IPS-18a (cell line): Measurements from ENCODE around the gene PXDN.
"Not testable (repeated sequence)": the region's sequence is repeated elsewhere in the genome, so short reads cannot be mapped to it uniquely, and the experiment has no call there.

Experiments
- H3K27ac ChIP-seq: one replicate; pipeline ENCODE4 v1.5.1; 2013; ENCODE audit warnings: low read length
- H3K27me3 ChIP-seq: one replicate; pipeline ENCODE4 v1.6.1; 2013; ENCODE audit warnings: mild to moderate bottlenecking, low read length; ENCODE audit not compliant: control insufficient read depth, insufficient read depth
- H3K36me3 ChIP-seq: one replicate; pipeline ENCODE4 v1.6.1; 2013; ENCODE audit warnings: low read depth, low read length; ENCODE audit not compliant: control insufficient read depth
- H3K4me1 ChIP-seq: one replicate; pipeline ENCODE4 v1.6.1; 2013; ENCODE audit warnings: low read depth, low read length; ENCODE audit not compliant: control insufficient read depth
- H3K4me3 ChIP-seq: one replicate; pipeline ENCODE4 v1.5.1; 2013; ENCODE audit warnings: low read length
- H3K9ac ChIP-seq: one replicate; pipeline ENCODE4 v1.6.1; 2013; ENCODE audit warnings: mild to moderate bottlenecking, low read length, moderate library complexity
- H3K9me3 ChIP-seq: one replicate; pipeline ENCODE4 v1.6.1; 2013; ENCODE audit warnings: low read depth, low read length; ENCODE audit not compliant: control insufficient read depth

PXDN gene

DNA sequence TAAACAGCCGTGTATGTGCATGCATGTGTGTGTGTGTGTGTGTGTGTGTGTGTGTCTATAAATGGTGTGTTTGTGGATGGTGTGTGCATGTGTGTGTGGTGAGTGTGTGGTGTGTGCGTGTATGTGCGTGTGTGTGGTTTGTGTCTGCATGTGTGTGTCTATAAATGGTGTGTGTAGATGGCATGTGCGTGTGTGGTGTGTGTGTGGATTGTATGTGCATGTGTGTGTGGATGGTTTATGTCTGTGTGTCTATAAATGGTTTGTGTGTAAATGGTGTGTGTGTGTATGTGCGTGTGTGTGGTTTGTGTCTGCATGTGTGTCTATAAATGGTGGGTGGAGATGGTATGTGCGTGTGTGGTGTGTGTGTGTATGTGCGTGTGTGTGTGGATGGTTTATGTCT lies 65.2 kb downstream of the PXDN start:
- H3K9me3 ChIP-seq, H3K4me3 ChIP-seq, H3K4me1 ChIP-seq, H3K9ac ChIP-seq, H3K27ac ChIP-seq, H3K27me3 ChIP-seq: not testable (repeated sequence)
- peaks cover 55% of the 10 kb centered on the region for H3K36me3 ChIP-seq

DNA sequence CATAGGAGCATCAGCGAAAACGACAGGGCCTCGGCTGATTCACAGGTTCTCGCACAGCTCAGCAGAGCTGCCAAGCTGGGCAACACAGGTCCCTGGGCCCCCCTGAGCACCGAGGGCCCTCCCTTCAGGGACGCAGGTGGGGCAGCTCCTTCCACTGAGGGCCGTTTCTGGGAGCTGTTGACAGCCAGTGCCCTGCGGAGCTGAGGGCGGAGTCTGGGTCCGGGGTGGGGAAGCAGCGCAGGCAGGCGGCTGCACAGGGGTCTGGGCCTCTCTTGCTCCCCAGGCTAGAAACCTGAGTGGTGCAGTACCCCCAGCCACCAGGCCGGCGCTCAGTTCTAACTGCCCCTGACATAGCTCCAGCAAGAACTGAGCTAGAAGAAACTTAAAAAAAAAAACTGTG lies 65.7 kb downstream of the PXDN start:
- H3K9ac ChIP-seq, result no peak overlapping the region
- H3K27me3 ChIP-seq, result no peaks in the 10 kb centered on the region
- H3K36me3 ChIP-seq, result peaks cover 57% of the 10 kb centered on the region
- H3K27ac ChIP-seq, result no peak overlapping the region
- H3K4me1 ChIP-seq, result no peaks in the 10 kb centered on the region
- H3K4me3 ChIP-seq, result no peak overlapping the region
- no peaks in the 10 kb centered on the region for H3K9me3 ChIP-seq

DNA sequence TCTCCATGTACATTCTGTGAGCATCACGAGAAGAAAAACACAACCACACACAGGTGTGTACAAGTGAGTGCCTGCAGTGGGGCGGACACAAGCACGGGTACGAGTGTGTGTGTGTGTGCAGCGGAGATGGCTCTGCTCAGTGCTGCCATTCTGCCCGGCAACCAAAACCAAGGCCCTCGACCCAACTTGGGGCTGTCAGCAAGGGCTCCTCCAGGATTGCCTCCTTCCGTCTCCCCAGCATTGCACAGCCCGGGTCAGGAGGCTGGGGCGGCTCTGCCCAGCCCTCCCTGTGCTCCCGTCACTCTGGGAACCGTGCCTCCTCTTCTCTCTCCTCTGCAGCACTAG lies 66.5 kb downstream of the PXDN start:
- H3K36me3 ChIP-seq, result peaks cover 65% of the 10 kb centered on the region
- H3K4me3 ChIP-seq, result no peak overlapping the region
- H3K4me1 ChIP-seq, result no peaks in the 10 kb centered on the region
- no peaks in the 10 kb centered on the region for H3K27me3 ChIP-seq
- H3K9me3 ChIP-seq, result no peaks in the 10 kb centered on the region
- H3K27ac ChIP-seq, result no peak overlapping the region
- H3K9ac ChIP-seq, result no peak overlapping the region

DNA sequence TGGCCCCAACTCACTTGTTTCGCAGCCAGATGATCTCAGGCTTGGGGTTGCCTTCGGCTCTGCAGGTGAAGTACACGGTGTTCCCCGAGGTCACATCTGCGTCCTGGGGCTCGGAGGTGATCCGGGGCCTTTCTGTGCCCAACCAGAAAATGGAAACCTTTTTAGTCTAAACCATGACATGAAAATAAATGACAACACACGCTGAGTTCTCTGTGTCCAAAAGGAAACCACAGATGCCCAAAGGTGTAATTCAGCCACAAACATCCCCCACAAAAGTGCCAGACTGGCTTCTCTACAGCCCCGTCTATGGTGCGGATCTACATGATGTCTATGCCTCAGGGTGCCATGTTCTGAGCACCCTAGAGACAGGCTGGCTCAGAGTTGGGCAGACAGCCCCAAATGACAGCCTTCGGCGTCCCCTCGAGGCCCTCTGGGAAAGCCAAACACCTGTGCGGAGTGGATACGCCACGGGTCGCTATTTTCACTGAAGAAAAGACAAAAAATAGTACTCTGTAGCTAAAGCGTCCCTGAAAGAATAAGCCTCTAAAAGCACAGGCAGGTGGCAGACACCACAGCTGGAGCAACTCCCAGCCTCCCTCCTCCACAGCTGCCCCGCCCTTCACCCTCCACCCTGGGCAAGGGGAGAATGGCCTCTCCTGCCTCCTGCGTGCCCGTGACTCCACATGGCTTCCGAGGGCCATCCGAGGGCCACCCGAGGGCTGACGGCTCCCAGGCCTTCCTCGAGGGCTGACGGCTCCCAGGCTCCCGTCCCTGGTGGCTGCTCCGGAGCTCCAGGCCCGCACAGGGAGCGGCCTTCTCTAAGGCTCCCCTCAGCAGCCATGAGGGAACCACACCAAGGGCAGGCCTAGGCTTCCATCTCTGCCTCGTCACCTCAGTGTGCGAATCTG lies 67.1 kb downstream of the PXDN start:
- H3K9ac ChIP-seq, result no peak overlapping the region
- H3K27ac ChIP-seq, result no peak overlapping the region
- H3K4me1 ChIP-seq, result no peaks in the 10 kb centered on the region
- H3K4me3 ChIP-seq, result no peak overlapping the region
- H3K27me3 ChIP-seq, result no peaks in the 10 kb centered on the region
- H3K9me3 ChIP-seq, result no peaks in the 10 kb centered on the region
- H3K36me3 ChIP-seq, result peaks cover 70% of the 10 kb centered on the region

DNA sequence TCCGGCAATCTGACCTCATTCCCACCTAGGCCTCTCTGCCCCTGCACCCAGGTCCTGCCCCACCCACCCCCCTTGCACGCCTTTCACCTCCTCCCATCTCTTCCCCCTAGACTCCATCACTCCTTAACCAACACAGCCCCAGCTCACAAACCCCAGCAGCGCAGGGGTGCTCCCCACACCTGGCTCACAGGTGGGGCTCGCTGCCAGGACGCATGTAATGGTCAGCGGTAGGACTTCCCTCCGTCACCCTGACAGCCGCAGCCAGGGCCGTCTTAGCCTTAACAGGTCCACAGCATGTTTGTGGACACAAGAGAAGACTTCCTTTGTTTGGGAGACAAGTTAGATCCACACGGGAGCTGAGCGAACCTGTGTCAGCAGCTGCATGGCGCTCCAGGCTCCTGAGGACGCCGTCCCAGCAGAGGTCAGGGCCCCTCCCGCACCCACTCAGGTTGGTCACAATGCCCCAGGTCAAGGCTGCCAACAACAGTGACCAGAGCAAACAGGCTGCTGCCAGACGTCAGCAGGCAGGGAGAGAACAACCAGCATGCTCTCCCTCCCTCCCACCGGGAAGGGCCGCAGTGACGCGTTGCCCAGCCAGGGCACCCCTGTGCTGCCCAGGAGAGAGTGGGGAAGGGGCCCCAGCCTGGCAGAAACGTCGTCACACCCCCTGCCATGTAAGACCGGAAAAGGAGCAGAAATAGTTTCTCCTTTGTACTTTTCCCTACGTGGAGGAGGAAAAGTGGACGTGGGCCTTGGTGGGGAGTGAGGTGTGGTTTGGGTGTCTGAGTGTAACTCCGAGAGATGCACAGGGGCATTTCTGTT lies 68.0 kb downstream of the PXDN start:
- Histone ChIP-seq H3K27me3 (no peaks in the 10 kb centered on the region), H3K9ac (no peak overlapping the region), H3K27ac (no peak overlapping the region), H3K36me3 (peaks cover 70% of the 10 kb centered on the region), H3K4me1 (no peaks in the 10 kb centered on the region), H3K9me3 (no peaks in the 10 kb centered on the region), H3K4me3 (no peak overlapping the region)

DNA sequence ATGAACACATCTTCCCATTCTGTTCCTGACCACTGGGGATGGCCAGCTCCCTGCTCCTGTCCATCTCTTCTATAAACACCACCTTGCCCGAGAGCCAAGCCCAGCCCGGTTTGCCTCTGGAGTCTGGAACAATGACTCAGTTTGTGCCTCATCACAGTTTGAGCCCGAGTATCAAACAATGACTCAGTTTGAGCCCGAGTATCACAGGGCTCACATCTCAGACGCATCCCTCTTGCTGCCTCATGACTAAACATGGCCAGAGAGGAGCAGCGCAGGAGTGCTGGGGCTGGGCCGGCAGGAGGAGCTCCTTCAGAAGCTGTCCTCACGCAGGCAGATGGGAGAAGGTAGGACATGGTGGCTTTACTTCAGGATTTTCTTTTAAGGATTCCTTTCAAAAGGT lies 68.7 kb downstream of the PXDN start:
- Histone ChIP-seq H3K9me3 (no peaks in the 10 kb centered on the region), H3K4me3 (no peak overlapping the region), H3K27ac (no peak overlapping the region), H3K27me3 (no peaks in the 10 kb centered on the region), H3K9ac (no peak overlapping the region), H3K36me3 (peaks cover 70% of the 10 kb centered on the region), H3K4me1 (no peaks in the 10 kb centered on the region)

DNA sequence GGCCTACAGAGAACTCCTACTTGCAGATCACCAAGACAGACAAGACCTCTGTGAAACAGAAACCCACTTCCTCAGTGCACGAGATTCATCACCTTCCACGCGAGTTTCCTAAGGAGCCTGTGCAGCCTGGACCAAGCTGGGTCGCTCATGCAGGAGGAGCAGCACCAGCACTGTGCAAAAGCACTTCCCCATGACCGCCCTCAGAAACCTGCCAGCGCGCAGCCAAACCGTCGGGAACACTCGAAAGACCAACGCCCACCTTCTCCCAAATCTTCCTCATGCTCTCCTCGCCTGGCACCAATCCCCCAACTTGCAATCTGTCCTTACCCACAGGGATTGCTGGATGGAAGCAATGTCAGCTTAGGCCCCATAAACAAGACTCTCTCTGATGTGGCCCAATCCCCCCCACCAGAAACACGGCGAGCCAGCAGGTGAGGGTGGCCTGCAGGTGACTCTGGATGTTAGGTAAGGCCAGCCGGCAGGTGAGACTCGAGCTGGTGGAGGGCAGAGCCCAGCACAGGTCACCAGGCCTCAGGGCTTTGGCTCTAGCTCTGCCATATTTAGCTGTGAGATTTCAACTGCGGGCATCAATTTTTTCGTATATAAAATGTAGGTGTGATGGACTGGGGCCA lies 69.4 kb downstream of the PXDN start:
- no peak overlapping the region for H3K4me3 ChIP-seq
- no peak overlapping the region for H3K9ac ChIP-seq
- no peak overlapping the region for H3K27ac ChIP-seq
- H3K27me3 ChIP-seq, result no peaks in the 10 kb centered on the region
- H3K36me3 ChIP-seq, result peaks cover 68% of the 10 kb centered on the region
- no peaks in the 10 kb centered on the region for H3K4me1 ChIP-seq
- H3K9me3 ChIP-seq, result no peaks in the 10 kb centered on the region

DNA sequence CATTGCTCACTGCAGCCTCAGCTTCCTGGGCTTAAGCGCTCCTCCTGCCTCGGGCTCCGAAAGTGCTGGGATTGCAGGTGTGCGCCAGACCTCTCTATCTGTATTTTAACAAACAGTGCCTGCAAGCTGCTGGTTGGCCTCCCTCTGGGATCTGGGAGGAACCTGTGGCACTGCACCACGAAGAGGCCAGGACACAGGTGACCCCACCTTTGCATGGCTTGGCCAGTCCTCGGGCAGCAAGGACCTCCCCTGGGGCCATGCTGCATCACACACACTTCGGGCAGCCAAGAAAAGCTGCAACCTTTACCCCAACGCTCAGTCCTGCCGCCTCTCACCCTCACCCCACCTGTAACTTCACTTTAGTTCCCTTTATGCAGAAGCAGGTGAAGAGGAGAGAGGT lies 70.0 kb downstream of the PXDN start:
- Histone ChIP-seq H3K9me3 (no peaks in the 10 kb centered on the region), H3K36me3 (peaks cover 61% of the 10 kb centered on the region), H3K27ac (no peak overlapping the region), H3K4me1 (no peaks in the 10 kb centered on the region), H3K27me3 (no peaks in the 10 kb centered on the region), H3K4me3 (no peak overlapping the region), H3K9ac (no peak overlapping the region)

DNA sequence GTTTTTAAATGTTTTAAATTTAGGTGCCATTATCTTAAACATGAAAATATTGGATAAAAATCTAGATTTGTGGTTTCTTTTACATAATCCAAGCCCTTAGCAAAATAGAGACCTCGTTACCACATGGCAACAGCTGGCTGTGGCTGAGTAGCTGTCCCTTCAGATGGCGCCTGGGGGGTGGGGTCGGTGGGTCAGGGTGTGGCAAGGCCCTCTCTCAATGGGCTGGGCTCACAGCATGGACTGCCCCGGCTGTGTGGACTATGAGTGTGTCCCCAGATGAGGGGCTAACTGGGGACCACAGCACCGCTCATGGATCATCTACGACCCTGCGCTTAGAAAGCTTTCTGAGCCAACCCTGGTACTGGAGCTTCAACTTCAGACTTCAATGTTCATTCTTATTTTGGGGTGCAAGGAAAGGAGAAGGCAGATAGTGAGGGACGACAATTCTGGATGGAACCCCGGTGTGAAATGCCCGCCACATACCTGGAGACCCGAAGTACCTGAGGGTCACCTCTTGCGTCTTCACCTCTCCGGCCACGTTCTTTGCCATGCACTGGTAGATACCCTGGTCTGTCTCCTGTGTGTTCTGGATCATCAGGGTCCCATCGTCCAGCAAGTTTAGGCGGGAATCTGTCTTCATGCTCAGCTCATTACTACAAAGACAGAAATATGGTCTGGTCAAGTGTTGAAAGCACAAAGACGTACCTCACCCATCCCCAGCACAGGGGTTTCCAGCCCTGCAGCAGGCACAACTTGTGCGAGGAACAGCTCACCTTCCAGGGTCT lies 71.0 kb downstream of the PXDN start:
- H3K36me3 ChIP-seq, result peaks cover 53% of the 10 kb centered on the region
- H3K4me3 ChIP-seq, result no peak overlapping the region
- no peaks in the 10 kb centered on the region for H3K9me3 ChIP-seq
- H3K27ac ChIP-seq, result no peak overlapping the region
- no peaks in the 10 kb centered on the region for H3K4me1 ChIP-seq
- no peaks in the 10 kb centered on the region for H3K27me3 ChIP-seq
- H3K9ac ChIP-seq, result no peak overlapping the region

DNA sequence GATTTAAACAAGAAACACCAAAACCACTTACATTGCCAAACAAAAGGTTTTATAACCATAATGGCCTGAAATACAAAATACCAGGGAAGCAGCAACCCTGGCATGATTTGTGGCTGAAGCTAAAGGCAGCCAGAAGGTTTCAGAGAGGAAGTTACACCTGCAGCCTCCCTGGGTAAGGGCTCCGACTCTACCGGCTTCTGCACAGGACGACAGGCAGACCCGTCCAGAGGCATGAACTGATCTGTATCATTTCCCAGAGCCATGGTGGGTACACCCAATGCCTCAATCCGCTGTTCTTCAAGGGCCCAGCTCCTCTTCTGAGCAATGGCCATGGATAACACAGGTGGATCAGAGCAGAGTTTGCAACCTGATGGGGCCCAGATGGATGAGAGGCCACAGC lies 71.6 kb downstream of the PXDN start:
- Histone ChIP-seq H3K4me3 (no peak overlapping the region), H3K36me3 (peaks cover 49% of the 10 kb centered on the region), H3K27me3 (no peaks in the 10 kb centered on the region), H3K9me3 (no peaks in the 10 kb centered on the region), H3K9ac (no peak overlapping the region), H3K4me1 (no peaks in the 10 kb centered on the region), H3K27ac (no peak overlapping the region)

DNA sequence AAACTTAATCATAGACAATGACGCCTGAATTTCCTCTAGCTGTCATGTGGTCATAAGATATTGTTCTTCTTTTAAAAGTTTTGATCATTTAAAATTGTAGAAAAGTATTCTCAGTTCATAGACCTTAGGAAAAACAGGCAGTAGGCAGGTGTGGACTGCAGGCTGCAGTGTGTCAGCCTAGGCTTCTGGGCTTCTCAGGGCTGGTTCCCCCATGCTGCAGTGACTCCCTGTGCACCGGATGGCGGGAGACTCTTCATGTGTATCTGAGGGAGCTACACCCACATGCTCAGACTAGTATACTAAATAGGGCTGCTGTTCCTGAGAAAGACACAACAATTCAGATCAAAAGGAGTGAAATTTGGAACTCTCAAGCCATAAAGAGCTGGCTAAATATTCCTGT lies 72.4 kb downstream of the PXDN start:
- Histone ChIP-seq H3K27ac (no peak overlapping the region), H3K36me3 (peaks cover 47% of the 10 kb centered on the region), H3K9ac (no peak overlapping the region), H3K4me3 (no peak overlapping the region), H3K4me1 (no peaks in the 10 kb centered on the region), H3K9me3 (no peaks in the 10 kb centered on the region), H3K27me3 (no peaks in the 10 kb centered on the region)
